ENCODE data around the gene PPFIA1.

- TF ChIP-seq POLR2A (IDR thresholded peaks at IDR 0.05) (no peak), CTCF (IDR thresholded peaks at IDR 0.05) (no peak)
These were observed 14.9 kb upstream of the PPFIA1 start for GRCh38 chr11:70255477-70256116.

Data from sigmoid colon (tissue), 3 donors.